Measurements from ENCODE around the gene MARS1. TPM values are rescaled to one million over a fixed set of nuclear protein-coding genes. Genes with fewer than 3 reads are reported as not detected.

Gene MARS1
- total RNA-seq, 2 experiments from 2014 or later, result 203 to 204 TPM

GRCh38 chr12:57515408-57515933 is 27.6 kb downstream of the MARS1 start:
- no peak for DNase-seq
- ATAC-seq (ENCODE audit: poor library complexity), result no peak
- Histone ChIP-seq H3K27ac (ENCODE audit: low read depth in 1 of 2, low read length in 2 of 2) (peak overlapping the region in 1 of 2 donors; percentile 9), H3K4me1 (ENCODE audit: insufficient read depth, low read length) (peaks cover 25% of the 10 kb centered on the region), H3K27me3 (ENCODE audit: control insufficient read depth in 1 of 2, insufficient read depth in 2 of 2, low read length in 2 of 2) (no peaks in the 10 kb centered on the region), H3K36me3 (ENCODE audit: insufficient read depth, low read length) (peaks cover 76% of the 10 kb centered on the region), H3K9me3 (ENCODE audit: control insufficient read depth in 1 of 2, insufficient read depth in 1 of 2, low read length in 2 of 2) (no peaks in the 10 kb centered on the region), H3K4me3 (ENCODE audit: low read length) (no peak overlapping the region)
- peaks cover 88% of the 10 kb centered on the region for H3K36me3 Mint-ChIP-seq (ENCODE audit: low read depth)
- peak overlapping the region; percentile 57 for H3K27ac Mint-ChIP-seq
- peaks cover 28% of the 10 kb centered on the region for H3K4me1 Mint-ChIP-seq (ENCODE audit: low read depth)
- no peaks in the 10 kb centered on the region for H3K9me3 Mint-ChIP-seq
- no peaks in the 10 kb centered on the region for H3K27me3 Mint-ChIP-seq
- H3K4me3 Mint-ChIP-seq, result no peak overlapping the region
- ChIA-PET POLR2A (no interaction called here), CTCF (interaction anchor here (0.6 to 0.7 kb wide), 2 partner anchors 31 to 105 kb away, joined by 3 read pairs; partner anchors contain the start of gene DCTN2)
- intact Hi-C loops (cut with DNase I, micrococcal nuclease), result no loop called here
- TF ChIP-seq CTCF (IDR thresholded peaks at IDR 0.05), result no peak

- ATAC-seq (ENCODE audit: poor library complexity), result no peak
- H3K36me3 Mint-ChIP-seq (ENCODE audit: low read depth), result peaks cover 91% of the 10 kb centered on the region
- peaks cover 34% of the 10 kb centered on the region for H3K4me1 Mint-ChIP-seq (ENCODE audit: low read depth)
- Histone ChIP-seq H3K4me3 (ENCODE audit: low read length) (no peak overlapping the region), H3K9me3 (ENCODE audit: control insufficient read depth in 1 of 2, insufficient read depth in 1 of 2, low read length in 2 of 2) (no peaks in the 10 kb centered on the region), H3K36me3 (ENCODE audit: insufficient read depth, low read length) (peaks cover 70% of the 10 kb centered on the region), H3K27ac (ENCODE audit: low read depth in 1 of 2, low read length in 2 of 2) (no peak overlapping the region), H3K4me1 (ENCODE audit: insufficient read depth, low read length) (peaks cover 30% of the 10 kb centered on the region), H3K27me3 (ENCODE audit: control insufficient read depth in 1 of 2, insufficient read depth in 2 of 2, low read length in 2 of 2) (no peaks in the 10 kb centered on the region)
- H3K9me3 Mint-ChIP-seq, result no peaks in the 10 kb centered on the region
- CTCF ChIA-PET, result no interaction called here
- intact Hi-C loops (cut with DNase I, micrococcal nuclease), result no loop called here
- H3K27ac Mint-ChIP-seq, result peak overlapping the region; percentile 57
- no peaks in the 10 kb centered on the region for H3K27me3 Mint-ChIP-seq
- POLR2A ChIA-PET, result interaction anchor here (0.7 to 1.0 kb wide), 2 partner anchors 39 to 149 kb away, joined by 3 read pairs; no protein-coding TSS in a partner anchor
- no peak for TF ChIP-seq CTCF (IDR thresholded peaks at IDR 0.05)
- peak overlapping the region; percentile 35 for H3K4me3 Mint-ChIP-seq
- no peak for DNase-seq
Observed at GRCh38 chr12:57515934-57516541, 28.2 kb downstream of the MARS1 start.

- H3K36me3 Mint-ChIP-seq (ENCODE audit: low read depth), result peaks cover 87% of the 10 kb centered on the region
- POLR2A ChIA-PET, result interaction anchor here (0.7 to 1.0 kb wide), 2 partner anchors 39 to 149 kb away, joined by 3 read pairs; no protein-coding TSS in a partner anchor
- DNase-seq, result no peak
Observed at GRCh38 chr12:57516617-57517153, 28.8 kb downstream of the MARS1 start.

More at GRCh38 chr12:57516617-57517153, 28.8 kb downstream of the MARS1 start:
- Mint-ChIP-seq H3K4me1 (ENCODE audit: low read depth) (peaks cover 40% of the 10 kb centered on the region), H3K27ac (peak overlapping the region; percentile 100), H3K27me3 (no peaks in the 10 kb centered on the region), H3K4me3 (peak overlapping the region; percentile 35), H3K9me3 (no peaks in the 10 kb centered on the region)
- no peak for TF ChIP-seq CTCF (IDR thresholded peaks at IDR 0.05)
- H3K4me3 ChIP-seq (ENCODE audit: low read length), result no peak overlapping the region
- H3K9me3 ChIP-seq (ENCODE audit: control insufficient read depth in 1 of 2, insufficient read depth in 1 of 2, low read length in 2 of 2), result no peaks in the 10 kb centered on the region
- no peaks in the 10 kb centered on the region for H3K27me3 ChIP-seq (ENCODE audit: control insufficient read depth in 1 of 2, insufficient read depth in 2 of 2, low read length in 2 of 2)
- intact Hi-C loops (cut with DNase I, micrococcal nuclease), result no loop called here
- H3K36me3 ChIP-seq (ENCODE audit: insufficient read depth, low read length), result peaks cover 64% of the 10 kb centered on the region
- no peak for ATAC-seq (ENCODE audit: poor library complexity)
- H3K4me1 ChIP-seq (ENCODE audit: insufficient read depth, low read length), result peaks cover 36% of the 10 kb centered on the region
- peak overlapping the region in 1 of 2 donors; percentile 11 for H3K27ac ChIP-seq (ENCODE audit: low read depth in 1 of 2, low read length in 2 of 2)
- CTCF ChIA-PET, result no interaction called here
